ENCODE results near the gene APOBR. TPM values are rescaled to one million over a fixed set of nuclear protein-coding genes. Genes with fewer than 3 reads are reported as not detected.

The APOBR gene
- total and polyA plus RNA-seq, 2 donors (not counting 3 experiments of a cell fraction or from before 2014, with no cell fraction given) = not detected

DNA sequence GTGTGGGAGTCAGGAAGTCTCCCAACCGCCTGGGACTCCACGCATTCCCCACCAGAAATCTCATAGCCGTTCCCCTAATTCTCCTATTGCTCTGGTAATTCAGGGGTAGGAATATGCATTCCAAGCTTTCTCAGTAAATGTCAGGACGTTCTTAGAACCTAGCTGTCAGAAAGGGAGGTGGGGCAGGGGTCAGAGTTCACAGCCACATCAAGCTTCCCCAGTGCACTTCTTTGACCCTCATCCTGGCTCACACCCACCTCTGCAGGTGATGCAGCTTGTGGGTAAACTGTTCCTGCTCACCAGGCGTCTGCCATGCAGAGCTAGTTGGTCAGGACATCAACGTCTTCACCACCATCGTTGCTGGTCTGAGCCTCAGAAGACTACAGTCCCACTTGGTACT, 26.2 kb downstream of the APOBR start:
- Histone ChIP-seq H3K79me2 (ENCODE audit: control insufficient read depth, insufficient read depth, low read length) (no peaks in the 10 kb centered on the region), H3K36me3 (ENCODE audit: control insufficient read depth in 2 of 2, extremely low read depth in 1 of 2, insufficient read depth in 2 of 2, low read length in 2 of 2) (no peaks in the 10 kb centered on the region), H3K9me3 (replicated peaks; ENCODE audit: control insufficient read depth, insufficient read depth, low read length) (no peaks in the 10 kb centered on the region), H3K4me2 (ENCODE audit: insufficient read depth, low read length) (no peak overlapping the region), H3K9ac (replicated peaks; ENCODE audit: extremely low read depth, insufficient read depth, low read length) (no peak overlapping the region), H3K4me1 (ENCODE audit: control insufficient read depth, extremely low read depth, insufficient read depth, low read length) (no peaks in the 10 kb centered on the region), H2AFZ (ENCODE audit: low read depth, low read length) (no peak overlapping the region), H3K4me3 (replicated peaks in 1 of 3; ENCODE audit: insufficient read depth in 1 of 3, low read depth in 1 of 3, low read length in 3 of 3) (no peak overlapping the region), H3K27me3 (ENCODE audit: control insufficient read depth in 2 of 2, insufficient read depth in 2 of 2, low read length in 2 of 2) (peaks cover 0 to 2% of the 10 kb centered on the region in 2 experiments), H3K9me1 (replicated peaks; ENCODE audit: control insufficient read depth, extremely low read depth, insufficient read depth, low read length) (no peaks in the 10 kb centered on the region), H3K27ac (ENCODE audit: insufficient read depth, low read depth, low read length) (no peak overlapping the region), H4K20me1 (replicated peaks; ENCODE audit: control insufficient read depth, extremely low read depth, insufficient read depth, low read length) (no peaks in the 10 kb centered on the region)
- TF ChIP-seq FOS (IDR thresholded peaks at IDR 0.05; ENCODE audit: borderline replicate concordance, insufficient read depth, low read length) = no peak
- TF ChIP-seq EZH2 (IDR thresholded peaks at IDR 0.05; ENCODE audit: borderline replicate concordance, low read depth, low read length, severe bottlenecking) = no peak
- TF ChIP-seq MYC (IDR thresholded peaks at IDR 0.05; ENCODE audit: low read depth, low read length) = no peak
- no peak for TF ChIP-seq POLR2A (IDR thresholded peaks at IDR 0.05; ENCODE audit: low read depth, low read length)
- no peak for TF ChIP-seq JUN (IDR thresholded peaks at IDR 0.05; ENCODE audit: borderline replicate concordance, insufficient read depth, insufficient read length, low read depth)
- TF ChIP-seq POLR2AphosphoS5 (IDR thresholded peaks at IDR 0.05; ENCODE audit: insufficient read depth, low read depth, low read length) = no peak
- TF ChIP-seq, protein P1, sequence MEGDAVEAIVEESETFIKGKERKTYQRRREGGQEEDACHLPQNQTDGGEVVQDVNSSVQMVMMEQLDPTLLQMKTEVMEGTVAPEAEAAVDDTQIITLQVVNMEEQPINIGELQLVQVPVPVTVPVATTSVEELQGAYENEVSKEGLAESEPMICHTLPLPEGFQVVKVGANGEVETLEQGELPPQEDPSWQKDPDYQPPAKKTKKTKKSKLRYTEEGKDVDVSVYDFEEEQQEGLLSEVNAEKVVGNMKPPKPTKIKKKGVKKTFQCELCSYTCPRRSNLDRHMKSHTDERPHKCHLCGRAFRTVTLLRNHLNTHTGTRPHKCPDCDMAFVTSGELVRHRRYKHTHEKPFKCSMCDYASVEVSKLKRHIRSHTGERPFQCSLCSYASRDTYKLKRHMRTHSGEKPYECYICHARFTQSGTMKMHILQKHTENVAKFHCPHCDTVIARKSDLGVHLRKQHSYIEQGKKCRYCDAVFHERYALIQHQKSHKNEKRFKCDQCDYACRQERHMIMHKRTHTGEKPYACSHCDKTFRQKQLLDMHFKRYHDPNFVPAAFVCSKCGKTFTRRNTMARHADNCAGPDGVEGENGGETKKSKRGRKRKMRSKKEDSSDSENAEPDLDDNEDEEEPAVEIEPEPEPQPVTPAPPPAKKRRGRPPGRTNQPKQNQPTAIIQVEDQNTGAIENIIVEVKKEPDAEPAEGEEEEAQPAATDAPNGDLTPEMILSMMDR (IDR thresholded peaks at IDR 0.05; ENCODE audit: extremely low read depth in 1 of 2, insufficient read depth in 1 of 2, low read depth in 1 of 2, low read length in 2 of 2) = no peak
- no peak for TF ChIP-seq GATA2 (IDR thresholded peaks at IDR 0.05; ENCODE audit: insufficient read depth, insufficient read length, low read depth, low read length)
- dilution Hi-C loops (cut with MboI; ENCODE audit: extremely low pct_ligation_motif_present, low sequenced_read_pairs) = no loop called here
- intact Hi-C loops (cut with micrococcal nuclease) = no loop called here
- CTCF ChIA-PET = no interaction called here
- BruUV-seq (replicated peaks) = no TSS peak
- DNase-seq (ENCODE audit: low read depth, low spot score) (no peak), FAIRE-seq (no peak)
- POLR2A ChIA-PET = no interaction called here

All from endothelial cell of umbilical vein (primary cell).